ENCODE data around the gene HIVEP3. TPM values are rescaled to one million over a fixed set of nuclear protein-coding genes. Genes with fewer than 3 reads are reported as not detected.

Gene HIVEP3
- total RNA-seq = 1.2 and 1.5 TPM in 2 replicates
- long read RNA-seq = 0 reads

- Mint-ChIP-seq H3K4me1 (peaks cover 35% of the 10 kb centered on the region), H3K27me3 (ENCODE audit: low read depth) (peaks cover 37% of the 10 kb centered on the region), H3K36me3 (ENCODE audit: low read depth) (no peaks in the 10 kb centered on the region), H3K4me3 (peak within 1 kb of the TSS; percentile 91), H3K27ac (ENCODE audit: unreplicated experiment) (no peak within 1 kb of the TSS), H3K9me3 (no peaks in the 10 kb centered on the region)
- DNase-seq (ENCODE audit: low read depth, low spot score) = no peak
- TF ChIP-seq CTCF (conservative IDR thresholded peaks at IDR 0.05) = peak; percentile 57
These were observed at the start of gene HIVEP3 for GRCh38 chr1:41918450-41919043. Gene HIVEP3, minus strand, starts transcription at chr1:41918922.

- TF ChIP-seq CTCF (conservative IDR thresholded peaks at IDR 0.05) = no peak
- Mint-ChIP-seq H3K27me3 (ENCODE audit: low read depth) (peaks cover 8% of the 10 kb centered on the region), H3K36me3 (ENCODE audit: low read depth) (no peaks in the 10 kb centered on the region), H3K4me1 (no peaks in the 10 kb centered on the region), H3K9me3 (peaks cover 8% of the 10 kb centered on the region), H3K27ac (ENCODE audit: unreplicated experiment) (no peak overlapping the region), H3K4me3 (no peak overlapping the region)
- no peak for DNase-seq (ENCODE audit: low read depth, low spot score)
These were observed 45.7 kb upstream of the HIVEP3 start for GRCh38 chr1:41964400-41964799.

- Mint-ChIP-seq H3K27me3 (ENCODE audit: low read depth) (peaks cover 8% of the 10 kb centered on the region), H3K36me3 (ENCODE audit: low read depth) (no peaks in the 10 kb centered on the region), H3K27ac (ENCODE audit: unreplicated experiment) (no peak overlapping the region), H3K4me3 (no peak overlapping the region), H3K4me1 (no peaks in the 10 kb centered on the region), H3K9me3 (peaks cover 8% of the 10 kb centered on the region)
- TF ChIP-seq CTCF (conservative IDR thresholded peaks at IDR 0.05) = no peak
- no peak for DNase-seq (ENCODE audit: low read depth, low spot score)
These were observed 44.9 kb upstream of the HIVEP3 start for GRCh38 chr1:41963636-41964035.

- H3K4me1 Mint-ChIP-seq = peaks cover 22% of the 10 kb centered on the region
- H3K36me3 Mint-ChIP-seq (ENCODE audit: low read depth) = no peaks in the 10 kb centered on the region
- TF ChIP-seq CTCF (conservative IDR thresholded peaks at IDR 0.05) = no peak
- no peak overlapping the region for H3K27ac Mint-ChIP-seq (ENCODE audit: unreplicated experiment)
- DNase-seq (ENCODE audit: low read depth, low spot score) = no peak
- H3K27me3 Mint-ChIP-seq (ENCODE audit: low read depth) = no peaks in the 10 kb centered on the region
- no peaks in the 10 kb centered on the region for H3K9me3 Mint-ChIP-seq
- no peak overlapping the region for H3K4me3 Mint-ChIP-seq
These were observed 39.4 kb upstream of the HIVEP3 start for GRCh38 chr1:41958015-41958673.

GRCh38 chr1:41957568-41957967, 38.8 kb upstream of the HIVEP3 start:
- Mint-ChIP-seq H3K27me3 (ENCODE audit: low read depth) (no peaks in the 10 kb centered on the region), H3K9me3 (no peaks in the 10 kb centered on the region), H3K4me1 (peaks cover 26% of the 10 kb centered on the region), H3K4me3 (no peak overlapping the region), H3K36me3 (ENCODE audit: low read depth) (no peaks in the 10 kb centered on the region), H3K27ac (ENCODE audit: unreplicated experiment) (no peak overlapping the region)
- no peak for DNase-seq (ENCODE audit: low read depth, low spot score)
- TF ChIP-seq CTCF (conservative IDR thresholded peaks at IDR 0.05) = no peak

Data from neural crest cell (in vitro differentiated cells).